NB4 (cell line): ENCODE measurements around the gene GRID1.

ENCODE experiments used
- CTCF ChIP-seq: IDR thresholded peaks from one replicate; pipeline ENCODE4 v1.5.1; 2012; ENCODE audit warnings: low read depth, low read length
- MAX ChIP-seq: IDR thresholded peaks from 2 replicates; pipeline ENCODE4 v1.6.1; 2011; ENCODE audit warnings: low read depth, low read length
- MYC ChIP-seq: IDR thresholded peaks from 2 replicates; pipeline ENCODE4 v1.6.1; 2011; ENCODE audit warnings: low read depth, low read length
- POLR2A ChIP-seq: IDR thresholded peaks from 2 replicates; pipeline ENCODE4 v1.6.1; 2011; ENCODE audit warnings: mild to moderate bottlenecking; ENCODE audit not compliant: insufficient read length; ENCODE audit errors: extremely low read depth

GRCh38 chr10:86336341-86336740 lies 30.3 kb downstream of the GRID1 start:
- no peak for TF ChIP-seq CTCF
- TF ChIP-seq POLR2A: no peak
- TF ChIP-seq MYC: no peak
- TF ChIP-seq MAX: no peak
